ENCODE results near the gene RIC8A.

The RIC8A gene

DNA sequence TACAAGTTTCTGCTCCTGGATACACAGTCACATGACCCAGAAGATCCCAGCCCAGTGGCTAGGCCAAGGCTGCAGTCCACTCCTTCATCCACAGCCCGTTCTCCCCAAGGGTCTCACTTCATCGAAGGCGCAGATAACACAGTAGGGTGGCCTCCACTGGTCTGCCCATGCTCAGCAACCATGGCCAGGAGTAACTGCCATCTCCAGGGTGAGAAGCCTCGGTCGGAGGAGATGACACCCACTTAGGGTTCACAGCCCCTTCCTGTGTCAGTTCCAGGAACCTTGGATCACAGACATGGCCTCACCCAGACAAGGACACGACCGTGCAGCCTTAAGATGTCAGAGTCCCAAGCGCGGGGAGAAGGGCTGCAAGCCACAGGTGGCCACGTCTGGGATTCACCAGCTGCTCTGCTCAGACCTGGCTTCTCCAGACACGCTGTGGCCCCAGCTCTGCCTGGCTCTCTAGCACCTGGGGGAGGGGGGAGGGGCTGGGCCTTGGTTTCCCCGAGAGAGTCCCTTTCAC lies 2.9 kb upstream of the RIC8A start:
- no peak for DNase-seq

DNA sequence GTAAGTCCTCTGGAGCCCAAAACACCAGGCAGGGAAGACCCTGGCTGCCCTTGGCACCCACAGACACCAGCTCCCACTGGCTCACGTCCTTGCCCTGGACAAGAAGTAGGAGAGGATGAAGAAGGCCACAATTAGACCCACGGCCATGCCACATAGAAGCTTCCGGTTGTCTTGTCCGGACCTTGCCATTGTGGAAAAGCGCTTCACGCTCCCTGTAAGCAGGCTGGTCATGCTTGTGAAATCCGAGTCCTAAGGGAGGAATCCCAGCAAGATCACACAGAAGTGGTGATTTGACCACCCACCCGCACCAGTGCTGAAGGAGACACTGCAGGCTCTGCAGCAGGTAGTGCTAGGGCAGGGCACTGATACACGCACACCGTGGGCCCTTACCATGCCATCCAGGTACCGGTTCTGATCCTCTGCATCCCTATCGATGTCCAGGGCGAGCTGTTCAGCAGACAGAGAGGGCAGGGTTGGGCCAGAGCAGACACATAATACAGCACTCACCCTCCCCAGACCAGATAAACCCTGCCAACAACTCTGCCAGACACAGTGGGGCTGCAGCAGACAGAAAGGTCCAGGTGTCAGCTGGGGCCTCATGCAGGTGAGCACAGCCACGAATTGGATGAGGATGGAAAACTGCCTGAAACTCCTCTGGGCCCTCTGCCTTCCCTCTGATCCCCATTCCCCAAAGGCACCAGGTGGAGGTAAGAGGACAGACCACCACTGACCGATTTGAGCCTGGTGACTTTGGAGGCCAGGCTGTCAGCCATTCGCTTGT lies 2.1 kb upstream of the RIC8A start:
- no peak for DNase-seq

DNA sequence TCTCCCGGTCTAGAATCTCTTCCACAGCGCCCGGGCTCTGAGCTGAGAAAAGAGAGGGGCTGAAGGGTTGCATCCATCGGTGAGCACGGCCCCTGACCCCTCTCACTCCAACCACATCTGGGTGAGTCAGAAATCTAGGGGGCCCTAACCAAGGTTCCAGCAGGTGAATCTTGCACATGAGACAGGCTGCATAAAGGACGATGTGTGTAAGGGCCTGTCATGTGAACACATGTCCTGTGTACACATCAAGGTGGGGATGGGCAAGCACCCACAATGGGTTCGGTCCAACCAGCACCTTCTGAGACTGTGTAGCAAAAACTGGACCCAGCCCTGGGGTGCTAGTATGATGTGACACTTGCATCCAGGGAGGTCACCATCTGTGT lies 1.5 kb upstream of the RIC8A start:
- DNase-seq, result no peak

DNA sequence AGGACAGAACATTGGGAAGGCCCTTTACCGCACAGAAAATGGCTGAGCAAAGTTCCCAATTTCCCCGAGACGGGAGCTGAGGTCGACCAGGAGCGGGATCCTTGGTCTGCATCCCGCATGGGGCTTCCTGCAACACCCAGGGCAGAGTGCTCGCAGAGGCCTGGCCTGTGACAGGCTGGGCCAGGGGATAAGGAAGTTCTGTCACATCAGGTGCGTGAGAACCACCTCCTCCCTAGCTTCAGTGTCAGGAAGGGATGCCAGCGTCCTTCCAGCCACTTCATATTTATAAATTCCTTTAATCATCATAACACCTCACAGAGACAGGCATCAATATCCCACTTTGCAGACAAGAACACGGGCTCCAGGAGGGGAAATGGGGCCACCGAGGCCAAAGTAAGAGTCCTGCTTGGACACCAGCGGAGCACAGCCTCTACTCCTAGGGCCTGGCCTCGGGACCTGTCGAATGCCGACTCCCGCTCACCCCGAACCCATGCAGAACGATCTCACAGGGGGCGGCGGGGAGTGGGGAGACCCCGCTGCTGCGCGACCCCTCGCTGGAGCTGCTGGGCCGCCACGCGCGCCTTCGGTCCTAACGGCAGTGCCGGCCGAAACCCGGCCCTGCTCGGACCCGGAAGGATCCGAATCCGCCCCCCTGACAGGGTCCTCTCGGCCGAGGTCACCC lies 841 bp upstream of the RIC8A start:
- DNase-seq, result no peak

DNA sequence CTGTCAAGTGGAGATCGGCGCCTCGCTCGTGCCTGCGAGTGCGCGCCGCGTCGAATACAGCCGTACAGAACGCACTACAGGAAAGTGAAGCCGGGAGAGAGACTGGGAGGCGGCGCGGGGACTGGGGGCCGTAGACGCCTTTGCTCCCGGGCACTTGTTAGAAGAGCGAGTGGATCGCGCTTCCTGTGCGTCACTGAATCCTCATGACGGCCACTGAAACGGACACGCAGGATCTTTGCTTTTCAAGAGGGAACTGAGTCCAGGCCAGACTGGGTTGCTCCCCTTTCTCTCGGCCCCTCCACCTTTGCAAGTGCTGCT lies 314 bp downstream of the RIC8A start:
- no peak for DNase-seq

DNA sequence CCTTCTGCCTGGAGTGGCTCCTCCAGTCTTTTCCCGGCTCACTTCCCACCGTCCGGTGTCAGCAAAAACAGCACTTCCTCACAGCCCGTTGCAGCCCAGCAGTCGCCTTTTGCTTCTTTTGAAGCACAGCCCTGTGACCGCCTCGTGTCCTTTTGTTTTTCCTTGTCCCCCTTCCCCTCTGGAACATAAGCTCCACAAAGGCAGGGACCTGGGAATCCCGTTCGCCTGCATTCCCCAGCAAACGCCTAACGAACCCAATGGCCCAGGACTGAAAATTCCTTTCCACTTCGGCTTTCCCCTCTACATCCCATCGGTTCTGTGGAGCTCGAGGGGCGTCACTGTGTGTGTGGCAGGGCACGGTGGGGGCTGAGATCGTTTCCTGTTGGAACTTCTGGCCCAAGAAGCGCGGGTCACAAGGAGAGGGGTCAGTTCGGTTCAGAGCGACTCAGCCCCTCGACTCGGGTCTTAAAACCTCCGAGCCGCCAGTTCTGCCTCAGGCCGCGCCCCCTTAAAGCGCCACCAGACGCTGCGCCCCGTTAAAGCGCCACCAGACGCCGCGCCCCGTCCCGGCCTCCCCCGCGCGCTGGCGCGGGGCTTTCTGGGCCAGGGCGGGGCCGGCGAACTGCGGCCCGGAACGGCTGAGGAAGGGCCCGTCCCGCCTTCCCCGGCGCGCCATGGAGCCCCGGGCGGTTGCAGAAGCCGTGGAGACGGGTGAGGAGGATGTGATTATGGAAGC lies 841 bp downstream of the RIC8A start:
- DNase-seq, result peak; percentile 1

DNA sequence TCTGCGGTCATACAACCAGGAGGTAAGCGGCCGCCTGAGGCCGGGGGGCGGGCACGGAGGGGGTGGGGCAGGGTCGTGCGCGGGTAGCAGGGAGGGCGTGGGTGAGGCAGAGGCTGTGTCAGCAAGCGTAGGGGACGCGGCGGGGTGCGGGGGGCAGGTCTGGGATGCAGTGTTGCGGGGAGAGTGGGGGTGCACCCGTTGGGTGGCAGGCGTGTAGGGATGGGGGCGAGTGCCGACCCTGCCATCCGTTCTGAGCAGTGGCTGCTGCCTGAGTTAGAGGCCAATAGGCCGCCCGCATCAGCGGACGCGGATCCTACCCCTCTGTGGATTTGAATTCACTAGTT lies 1.4 kb downstream of the RIC8A start:
- DNase-seq, result no peak

DNA sequence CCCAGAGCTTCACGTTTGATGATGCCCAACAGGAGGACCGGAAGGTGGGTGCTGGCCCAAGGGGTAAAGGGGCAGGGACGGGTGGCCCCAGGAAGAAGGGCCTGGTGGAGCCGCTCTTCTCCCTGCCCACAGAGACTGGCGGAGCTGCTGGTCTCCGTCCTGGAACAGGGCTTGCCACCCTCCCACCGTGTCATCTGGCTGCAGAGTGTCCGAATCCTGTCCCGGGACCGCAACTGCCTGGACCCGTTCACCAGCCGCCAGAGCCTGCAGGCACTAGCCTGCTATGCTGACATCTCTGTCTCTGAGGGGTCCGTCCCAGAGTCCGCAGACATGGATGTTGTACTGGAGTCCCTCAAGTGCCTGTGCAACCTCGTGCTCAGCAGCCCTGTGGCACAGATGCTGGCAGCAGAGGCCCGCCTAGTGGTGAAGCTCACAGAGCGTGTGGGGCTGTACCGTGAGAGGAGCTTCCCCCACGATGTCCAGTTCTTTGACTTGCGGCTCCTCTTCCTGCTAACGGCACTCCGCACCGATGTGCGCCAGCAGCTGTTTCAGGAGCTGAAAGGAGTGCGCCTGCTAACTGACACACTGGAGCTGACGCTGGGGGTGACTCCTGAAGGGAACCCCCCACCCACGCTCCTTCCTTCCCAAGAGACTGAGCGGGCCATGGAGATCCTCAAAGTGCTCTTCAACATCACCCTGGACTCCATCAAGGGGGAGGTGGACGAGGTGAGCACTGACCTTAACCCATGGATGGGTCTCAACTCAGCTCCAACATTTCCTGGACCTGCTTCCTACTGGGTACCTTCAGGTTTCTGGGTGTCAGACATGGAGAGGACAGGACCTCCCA lies 2.0 kb downstream of the RIC8A start:
- DNase-seq, result no peak

DNA sequence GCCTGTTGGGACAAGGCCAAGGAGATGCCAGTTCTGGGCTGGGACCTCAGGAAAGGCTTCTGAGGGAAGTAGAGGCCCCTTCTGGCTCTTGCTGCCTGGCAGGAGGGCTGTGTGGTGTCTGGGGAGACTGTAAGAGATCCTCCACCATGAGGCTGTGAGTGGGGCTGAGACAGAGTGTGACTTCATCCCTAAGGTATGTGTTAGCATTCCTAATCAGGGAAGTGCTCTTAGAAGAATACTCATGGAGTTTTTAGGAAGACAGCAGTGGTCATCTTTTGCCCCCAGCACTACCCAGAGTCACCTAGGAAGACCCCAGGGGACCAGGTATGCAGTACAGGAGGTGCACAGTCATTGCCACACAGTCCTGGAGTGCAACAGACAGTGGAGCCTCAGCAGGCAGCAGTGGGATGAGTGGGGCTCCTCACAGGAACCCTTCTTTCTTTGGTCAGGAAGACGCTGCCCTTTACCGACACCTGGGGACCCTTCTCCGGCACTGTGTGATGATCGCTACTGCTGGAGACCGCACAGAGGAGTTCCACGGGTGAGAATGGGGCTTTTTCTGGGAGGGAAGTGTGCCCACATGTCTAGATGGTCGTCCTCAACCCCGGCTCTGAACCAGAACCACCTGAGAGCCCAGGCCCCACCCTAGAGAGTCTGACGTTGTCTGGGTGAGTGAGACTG lies 2.8 kb downstream of the RIC8A start:
- no peak for DNase-seq

DNA sequence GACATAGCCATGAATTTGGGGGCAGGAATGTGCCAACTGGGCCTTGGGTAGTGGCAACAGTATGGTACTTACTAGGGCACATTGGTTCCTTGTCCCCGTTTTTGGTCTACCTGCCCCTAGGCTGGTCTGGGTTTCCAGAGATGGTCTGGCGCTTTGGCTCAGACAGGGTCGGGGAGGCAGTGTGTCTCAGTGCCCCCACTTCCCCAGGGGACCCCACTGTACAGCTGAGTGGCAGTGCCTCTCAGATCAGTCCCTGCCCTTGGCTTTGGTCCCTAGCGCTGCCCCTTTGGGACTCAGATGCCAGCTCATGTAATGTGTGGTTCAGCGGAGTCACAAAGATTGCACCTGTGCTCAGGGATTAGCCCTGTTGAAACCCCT lies 3.3 kb downstream of the RIC8A start:
- no peak for DNase-seq

DNA sequence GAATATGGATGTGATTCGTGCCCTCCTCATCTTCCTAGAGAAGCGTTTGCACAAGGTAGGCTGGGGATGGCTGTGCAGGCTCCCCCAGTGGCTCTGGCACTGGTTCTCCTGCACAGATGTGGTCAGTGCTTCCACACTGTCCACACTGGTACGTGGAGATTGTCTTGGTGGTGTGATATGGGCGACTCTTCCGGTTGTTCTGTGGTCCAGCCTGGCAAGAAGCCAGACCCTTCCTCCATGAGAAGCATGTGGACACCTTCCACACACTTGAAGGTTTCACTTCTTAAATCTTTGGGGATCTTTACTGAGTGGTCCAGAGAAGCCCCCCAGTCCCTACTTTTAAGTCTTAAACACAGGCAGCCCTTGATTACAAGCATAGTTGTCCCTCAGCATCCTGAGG lies 3.8 kb downstream of the RIC8A start:
- DNase-seq, result no peak

DNA sequence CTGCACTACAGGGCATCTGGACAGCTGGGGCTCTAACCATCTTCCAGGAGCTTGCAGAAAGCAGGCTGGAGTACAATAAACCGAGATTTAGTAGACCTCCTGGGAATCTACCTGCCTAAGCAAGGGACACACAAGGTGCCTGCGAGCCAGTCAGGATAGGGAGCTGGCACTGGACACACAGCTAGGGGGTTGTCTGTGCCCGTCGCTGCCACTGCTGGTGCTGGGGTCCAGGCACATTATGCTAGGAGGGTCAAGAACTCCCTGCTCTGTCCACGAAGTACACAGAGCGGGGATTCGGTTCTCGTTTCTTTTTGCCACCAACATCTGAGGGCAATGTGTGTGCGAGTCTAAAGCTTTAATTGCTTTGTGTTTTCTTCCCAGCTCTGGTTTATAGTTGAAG lies 4.2 kb downstream of the RIC8A start:
- DNase-seq, result no peak

DNA sequence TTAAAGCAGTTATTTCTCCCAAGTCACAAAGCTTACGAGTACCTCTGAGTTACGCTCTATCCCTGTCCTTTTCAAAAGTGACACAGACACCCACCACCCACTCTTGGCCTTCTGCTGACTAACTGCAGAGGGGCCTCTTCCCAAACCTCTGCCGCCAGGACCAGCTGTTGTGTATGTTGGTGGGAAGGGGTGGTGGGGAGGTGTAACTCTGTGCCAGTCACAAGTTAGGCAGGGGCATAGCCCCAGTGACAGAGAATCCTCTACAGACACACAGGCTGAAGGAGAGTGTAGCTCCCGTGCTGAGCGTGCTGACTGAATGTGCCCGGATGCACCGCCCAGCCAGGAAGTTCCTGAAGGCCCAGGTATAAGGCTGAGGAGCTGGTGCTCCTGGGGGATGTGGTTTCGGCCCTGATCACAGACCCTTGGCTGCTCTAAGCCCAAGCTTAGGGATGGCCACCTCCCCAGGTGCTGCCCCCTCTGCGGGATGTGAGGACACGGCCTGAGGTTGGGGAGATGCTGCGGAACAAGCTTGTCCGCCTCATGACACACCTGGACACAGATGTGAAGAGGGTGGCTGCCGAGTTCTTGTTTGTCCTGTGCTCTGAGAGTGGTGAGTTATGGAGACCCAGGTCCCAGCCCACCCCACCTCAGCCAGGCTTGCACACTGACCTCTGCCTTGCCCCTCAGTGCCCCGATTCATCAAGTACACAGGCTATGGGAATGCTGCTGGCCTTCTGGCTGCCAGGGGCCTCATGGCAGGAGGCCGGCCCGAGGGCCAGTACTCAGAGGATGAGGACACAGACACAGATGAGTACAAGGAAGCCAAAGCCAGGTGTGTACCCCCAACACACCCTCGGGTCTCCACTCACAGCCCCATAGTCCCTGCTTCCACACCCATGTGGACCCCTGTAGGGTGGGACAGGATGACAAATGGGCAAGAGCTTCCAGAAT lies 4.9 kb downstream of the RIC8A start:
- DNase-seq, result no peak

DNA sequence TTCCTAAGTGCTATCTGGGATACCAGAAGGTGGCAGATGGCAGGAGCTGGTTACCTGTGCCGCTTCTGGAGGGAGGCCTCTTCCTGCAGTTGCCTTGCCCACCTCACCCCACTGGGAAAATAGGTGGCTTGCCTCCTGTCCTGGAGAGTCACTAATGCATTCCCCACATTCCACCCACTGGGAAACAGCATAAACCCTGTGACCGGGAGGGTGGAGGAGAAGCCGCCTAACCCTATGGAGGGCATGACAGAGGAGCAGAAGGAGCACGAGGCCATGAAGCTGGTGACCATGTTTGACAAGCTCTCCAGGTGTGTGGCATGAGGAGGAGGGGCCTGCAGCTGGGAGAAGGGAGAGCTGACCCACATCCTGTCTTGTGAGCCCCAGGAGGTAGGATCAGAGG lies 5.6 kb downstream of the RIC8A start:
- no peak for DNase-seq

DNA sequence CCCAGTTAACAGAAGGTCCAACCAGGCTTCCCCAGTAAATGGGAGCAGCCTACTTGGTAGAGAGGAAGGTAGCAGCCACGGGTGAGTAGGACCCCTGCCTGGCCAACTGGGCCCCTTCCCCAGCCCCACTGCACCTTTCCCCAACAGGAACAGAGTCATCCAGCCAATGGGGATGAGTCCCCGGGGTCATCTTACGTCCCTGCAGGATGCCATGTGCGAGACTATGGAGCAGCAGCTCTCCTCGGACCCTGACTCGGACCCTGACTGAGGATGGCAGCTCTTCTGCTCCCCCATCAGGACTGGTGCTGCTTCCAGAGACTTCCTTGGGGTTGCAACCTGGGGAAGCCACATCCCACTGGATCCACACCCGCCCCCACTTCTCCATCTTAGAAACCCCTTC lies 6.6 kb downstream of the RIC8A start:
- no peak for DNase-seq

DNA sequence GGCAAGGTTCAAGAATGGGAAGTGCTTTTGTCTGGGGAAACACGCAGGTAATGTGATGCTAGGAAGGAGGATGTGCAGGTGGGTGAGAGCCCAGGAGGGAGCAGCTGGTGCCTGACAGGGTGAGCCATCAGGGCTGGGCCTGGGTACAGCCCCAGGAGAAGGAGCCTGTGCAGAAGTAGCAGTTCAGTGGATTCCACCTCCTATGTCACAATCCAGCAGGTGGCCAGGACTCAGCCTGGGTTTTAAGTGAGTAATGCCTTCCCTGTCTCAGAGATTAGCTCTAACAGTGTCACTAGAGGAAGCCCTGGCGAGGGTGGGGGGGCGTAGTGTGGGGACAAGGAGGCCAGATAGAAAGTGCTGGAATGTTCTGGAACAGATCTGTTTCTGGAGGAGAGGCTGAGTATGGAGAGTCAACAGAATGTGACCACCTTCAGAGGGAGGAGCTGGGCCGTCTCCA lies 8.1 kb downstream of the RIC8A start:
- DNase-seq, result no peak

DNA sequence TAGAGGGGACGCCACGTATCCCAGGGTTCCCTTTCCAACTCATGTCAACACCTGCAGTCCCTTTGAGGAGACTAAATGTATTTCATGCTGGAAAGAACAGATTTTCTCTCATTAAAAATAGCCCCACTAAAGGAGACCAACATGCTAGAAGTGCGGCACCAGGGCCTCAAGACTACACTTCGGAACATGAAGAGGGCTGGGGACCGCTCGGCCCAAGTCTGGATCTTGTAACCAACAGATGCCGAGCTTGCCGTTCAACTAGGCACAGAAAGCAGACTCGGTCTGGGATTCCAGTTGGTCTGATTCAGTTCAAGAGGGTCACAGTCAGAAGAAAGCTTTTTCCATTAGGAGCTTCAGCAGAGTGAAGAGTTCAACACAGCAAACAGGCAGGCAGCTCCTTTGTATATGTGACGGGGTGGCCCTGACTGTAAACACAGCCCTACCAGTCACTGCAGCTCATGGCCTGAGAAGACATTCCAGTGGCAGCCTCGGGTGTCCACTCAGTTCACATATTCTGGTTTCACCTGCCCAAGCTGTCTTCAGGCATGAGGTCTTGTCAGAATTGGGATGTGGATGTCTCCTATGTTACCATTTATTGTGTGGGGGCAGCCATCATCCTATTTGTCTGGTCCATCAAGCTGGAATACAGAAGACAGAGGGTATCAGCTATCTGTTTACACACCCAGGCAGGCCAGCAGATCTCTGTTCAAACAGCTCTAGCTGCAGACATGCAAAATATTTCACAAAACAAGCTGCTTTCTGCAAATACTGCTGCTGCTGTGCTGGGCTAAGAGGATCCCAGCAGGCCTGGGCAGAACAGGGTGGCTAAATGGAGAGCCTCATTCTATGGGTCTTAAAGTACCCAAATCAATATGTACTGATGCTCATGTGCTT lies 8.8 kb downstream of the RIC8A start:
- no peak for DNase-seq

DNA sequence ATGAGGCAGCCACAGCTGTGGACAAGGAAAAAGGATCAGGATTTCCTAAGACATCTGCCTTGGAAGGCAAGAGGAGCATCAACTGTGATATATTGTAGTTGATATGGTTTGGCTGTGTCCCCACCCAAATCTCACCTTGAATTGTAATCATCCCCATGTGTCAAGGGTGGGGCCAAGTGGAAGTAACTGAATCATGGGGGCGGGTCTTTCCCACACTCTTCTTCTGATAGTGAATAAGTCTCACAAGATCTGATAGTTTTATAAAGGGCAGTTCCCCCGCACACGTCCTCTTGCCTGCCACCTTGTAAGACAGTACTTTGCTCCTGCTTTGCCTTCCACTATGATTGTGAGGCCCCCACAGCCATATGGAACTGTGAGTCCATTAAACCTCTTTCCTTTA lies 10.2 kb downstream of the RIC8A start:
- DNase-seq, result no peak

DNA sequence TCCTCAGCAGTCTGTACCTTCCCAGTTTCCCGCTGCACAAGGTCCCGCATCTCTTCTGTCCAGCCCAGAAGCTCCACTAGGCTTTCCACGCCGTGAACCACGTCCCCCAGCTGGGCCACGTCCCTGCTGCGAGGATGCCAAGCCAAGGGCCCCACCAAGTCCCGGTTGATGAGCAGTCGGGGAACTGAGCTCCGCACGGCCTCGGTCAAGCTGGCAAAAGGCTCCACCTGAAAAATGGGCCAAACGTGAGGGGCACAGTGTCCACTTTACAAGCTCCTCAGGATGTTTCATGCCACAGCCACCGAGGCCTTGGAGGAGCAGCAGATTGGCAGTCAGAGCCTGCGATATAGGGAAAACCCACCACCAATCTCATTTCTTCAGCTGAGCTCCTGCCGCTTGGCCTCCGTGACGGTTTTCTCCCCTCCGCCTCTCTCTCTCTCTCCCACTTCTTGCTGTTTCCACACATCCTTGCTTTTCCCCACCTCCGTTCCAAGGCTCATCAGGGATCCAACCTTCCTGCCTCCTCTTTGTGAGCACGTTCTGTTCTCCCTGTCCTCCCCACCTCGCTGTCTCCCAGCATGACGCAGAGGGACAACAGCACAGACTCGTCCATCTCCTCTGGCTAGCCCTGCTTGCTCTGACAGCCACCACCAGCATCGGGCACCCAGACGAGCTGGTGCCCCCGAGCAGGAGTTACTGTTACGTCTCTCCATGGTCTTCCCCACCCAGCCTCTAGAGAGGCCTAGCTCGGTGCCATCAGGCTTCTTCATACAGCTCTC lies 11.5 kb downstream of the RIC8A start:
- no peak for DNase-seq
